ENCODE data around the gene SHANK3. TPM values are rescaled to one million over a fixed set of nuclear protein-coding genes. Genes with fewer than 3 reads are reported as not detected.
"Not testable (repeated sequence)": the region's sequence is repeated elsewhere in the genome, so short reads cannot be mapped to it uniquely, and the experiment has no call there.

Gene SHANK3
- polyA plus RNA-seq: 10 to 100 TPM in 2 of 3 donors, 1 to 10 TPM in 1; 6.3 to 80.5 (median 33.1) TPM

- H3K27ac ChIP-seq (ENCODE audit: low read depth, low read length): no peak within 1 kb of the TSS
- WGBS, 3 donors: 17 to 45% (median 26%) methylated on average over 19 to 23 of the region's 23 CpGs
These were observed at the start of gene SHANK3 for GRCh38 chr22:50672471-50673230. Gene SHANK3, plus strand, starts transcription at chr22:50672823.

- 74 to 83% (median 77%) methylated on average over 16 of the region's 16 CpGs for WGBS, 3 donors
- no peak overlapping the region for H3K27ac ChIP-seq (ENCODE audit: low read depth, low read length)
These were observed 48.1 kb upstream of the SHANK3 start for GRCh38 chr22:50624347-50625130.

- H3K27ac ChIP-seq (ENCODE audit: low read depth, low read length): no peak overlapping the region
- WGBS, 3 donors: 80 to 89% (median 86%) methylated on average over 14 of the region's 14 CpGs
These were observed 47.5 kb upstream of the SHANK3 start for GRCh38 chr22:50625131-50625567.

GRCh38 chr22:50625568-50626313, 46.9 kb upstream of the SHANK3 start:
- WGBS, 3 donors: 87 to 96% (median 89%) methylated on average over 25 to 27 of the region's 27 CpGs
- no peak overlapping the region for H3K27ac ChIP-seq (ENCODE audit: low read depth, low read length)

GRCh38 chr22:50626314-50626849, 46.2 kb upstream of the SHANK3 start:
- no peak overlapping the region for H3K27ac ChIP-seq (ENCODE audit: low read depth, low read length)
- WGBS, 3 donors: 84 to 90% (median 84%) methylated on average over 12 of the region's 12 CpGs

- 76 to 82% (median 79%) methylated on average over 41 to 42 of the region's 42 CpGs for WGBS, 3 donors
- H3K27ac ChIP-seq (ENCODE audit: low read depth, low read length): no peak overlapping the region
These were observed 45.6 kb upstream of the SHANK3 start for GRCh38 chr22:50626850-50627641.

GRCh38 chr22:50627642-50628542, 44.7 kb upstream of the SHANK3 start, which contains the start of gene ARSA:
Gene ARSA, minus strand, starts transcription at chr22:50628152. Its CDS starts 373 bp downstream, at chr22:50627779.
- 0 to 1% (median 1%) methylated on average over 70 to 85 of the region's 88 CpGs for WGBS, 3 donors
- H3K27ac ChIP-seq (ENCODE audit: low read depth, low read length): no peak within 1 kb of the TSS

- WGBS, 3 donors: 27 to 35% (median 32%) methylated on average over 16 of the region's 16 CpGs
- no peak overlapping the region for H3K27ac ChIP-seq (ENCODE audit: low read depth, low read length)
These were observed 44.0 kb upstream of the SHANK3 start for GRCh38 chr22:50628543-50629134.

GRCh38 chr22:50630376-50630775, 42.2 kb upstream of the SHANK3 start:
- WGBS, 3 donors: 84 to 92% (median 85%) methylated on average over 5 of the region's 5 CpGs
- no peak overlapping the region for H3K27ac ChIP-seq (ENCODE audit: low read depth, low read length)

- 85 to 95% (median 93%) methylated on average over 5 of the region's 5 CpGs for WGBS, 3 donors
- H3K27ac ChIP-seq (ENCODE audit: low read depth, low read length): no peak overlapping the region
These were observed 39.5 kb upstream of the SHANK3 start for GRCh38 chr22:50633086-50633485.

- WGBS, 3 donors: 89 to 91% (median 89%) methylated on average over 11 of the region's 11 CpGs
- H3K27ac ChIP-seq (ENCODE audit: low read depth, low read length): no peak overlapping the region
These were observed 38.9 kb upstream of the SHANK3 start for GRCh38 chr22:50633771-50634170.

- WGBS, 3 donors: 94 to 95% (median 95%) methylated on average over 11 of the region's 11 CpGs
- no peak overlapping the region for H3K27ac ChIP-seq (ENCODE audit: low read depth, low read length)
These were observed 37.0 kb upstream of the SHANK3 start for GRCh38 chr22:50635591-50635990.

GRCh38 chr22:50640296-50640695, 32.3 kb upstream of the SHANK3 start:
- 92 to 97% (median 94%) methylated on average over 12 of the region's 12 CpGs for WGBS, 3 donors
- not testable (repeated sequence) for H3K27ac ChIP-seq (ENCODE audit: low read depth, low read length)

GRCh38 chr22:50640857-50641647, 31.6 kb upstream of the SHANK3 start:
- H3K27ac ChIP-seq (ENCODE audit: low read depth, low read length): no peak overlapping the region
- 75 to 81% (median 76%) methylated on average over 15 of the region's 15 CpGs for WGBS, 3 donors

- WGBS, 3 donors: 15 to 35% (median 18%) methylated on average over 17 of the region's 17 CpGs
- no peak overlapping the region for H3K27ac ChIP-seq (ENCODE audit: low read depth, low read length)
These were observed 30.7 kb upstream of the SHANK3 start for GRCh38 chr22:50641696-50642607.
